Colonic mucosa (tissue), 4 donors: Measurements from ENCODE around the gene SCYL2. TPM values are rescaled to one million over a fixed set of nuclear protein-coding genes. Genes with fewer than 3 reads are reported as not detected.
"Not testable (repeated sequence)": the region's sequence is repeated elsewhere in the genome, so short reads cannot be mapped to it uniquely, and the experiment has no call there.

ENCODE experiments used
- DNase-seq: peaks from one replicate; pipeline ENCODE4 v3.0.0-alpha.2; 2020
- H3K27ac ChIP-seq: fragments of 200-600 bp; one replicate; pipeline ENCODE4 v1.8.0; 2021
- H3K27me3 ChIP-seq: fragments of 200-600 bp; one replicate; pipeline ENCODE4 v1.8.0; 2021
- H3K36me3 ChIP-seq: fragments of 200-600 bp; one replicate; pipeline ENCODE4 v1.8.0; 2021
- H3K4me1 ChIP-seq: fragments of 200-600 bp; one replicate; pipeline ENCODE4 v1.8.0; 2021; ENCODE audit warnings: mild to moderate bottlenecking
- H3K4me3 ChIP-seq: fragments of 200-600 bp; one replicate; pipeline ENCODE4 v1.8.0; 2021
- H3K9ac ChIP-seq, 2 donors: one replicate each; pipeline ENCODE4 v1.7.0; 2013; ENCODE audit warnings: control low read depth in 2 of 2, low read depth in 2 of 2, low read length in 2 of 2
- H3K9me3 ChIP-seq: fragments of 200-600 bp; one replicate; pipeline ENCODE4 v1.8.0; 2021
- CTCF ChIP-seq: fragments of 200-600 bp; IDR thresholded peaks from one replicate; pipeline ENCODE4 v1.8.0; 2022; ENCODE audit warnings: antibody characterized with exemption, mild to moderate bottlenecking
- intact Hi-C: fragments of 100-400 bp; cut with DNase I; formaldehyde crosslinking; loops from one replicate; pipeline ENCODE4 v1.14.1; 2022
- total RNA-seq, 2 donors: library from RNA; stranded (reverse); fragmentation: NEBNext Ultra II Directional in 1 of 2; extraction: Animal tissue kit (Norgen Biotek cat#: 25700) in 1 of 2; gene quantifications; one replicate each; pipeline ENCODE4 v1.2.1, GENCODE V29; 2021
- donor health status: healthy.
- donor health status: DM: no; HTN: no; CAD: no.
- donor health status: DM: no; HTN: no; CAD: no.

SCYL2 gene
- total RNA-seq, 2 donors from 2014 or later: 58.4 to 91.1 TPM

GRCh38 chr12:100229036-100229635 is 37.8 kb upstream of the SCYL2 start:
- Histone ChIP-seq H3K4me1 (no peaks in the 10 kb centered on the region), H3K9ac (no peak overlapping the region), H3K36me3 (no peaks in the 10 kb centered on the region), H3K27ac (no peak overlapping the region), H3K9me3 (no peaks in the 10 kb centered on the region), H3K27me3 (no peaks in the 10 kb centered on the region), H3K4me3 (no peak overlapping the region)
- TF ChIP-seq CTCF: peak; percentile 20
- intact Hi-C loops: no loop called here
- DNase-seq: no peak

- no peak for TF ChIP-seq CTCF
- intact Hi-C loops: loop anchor here (10.0 kb wide), 1 partner anchor 505 kb away; no protein-coding TSS in a partner anchor
- no peaks in the 10 kb centered on the region for H3K4me1 ChIP-seq
- H3K27me3 ChIP-seq: no peaks in the 10 kb centered on the region
- DNase-seq: no peak
- H3K9me3 ChIP-seq: no peaks in the 10 kb centered on the region
- H3K9ac ChIP-seq: no peak overlapping the region
- H3K36me3 ChIP-seq: no peaks in the 10 kb centered on the region
- H3K27ac ChIP-seq: no peak overlapping the region
- no peak overlapping the region for H3K4me3 ChIP-seq
Measured at GRCh38 chr12:100229876-100230275, 37.1 kb upstream of the SCYL2 start.

DNA sequence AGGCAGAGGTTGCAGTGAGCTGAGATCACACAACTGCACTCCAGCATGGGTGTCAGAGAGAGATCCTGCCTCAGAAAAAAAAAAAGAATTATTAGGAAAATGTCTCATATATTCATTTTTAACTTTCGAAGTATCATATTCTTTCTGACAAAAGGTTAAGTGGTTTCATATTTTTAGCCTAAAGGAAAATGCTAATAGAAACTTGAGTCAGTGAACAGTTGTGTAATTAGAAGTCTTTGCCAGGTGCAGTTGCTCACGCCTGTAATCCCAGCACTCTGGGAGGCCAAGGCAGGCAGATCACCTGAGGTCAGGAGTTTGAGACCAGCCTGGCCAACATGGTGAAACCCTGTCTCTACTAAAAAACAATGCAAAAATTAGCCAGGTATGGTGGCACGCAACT is 35.1 kb upstream of the SCYL2 start:
- H3K4me1 ChIP-seq, H3K27ac ChIP-seq, H3K9me3 ChIP-seq, H3K27me3 ChIP-seq, DNase-seq, H3K36me3 ChIP-seq, H3K4me3 ChIP-seq, H3K9ac ChIP-seq: not testable (repeated sequence)
- intact Hi-C loops: loop anchor here (10.0 kb wide), 1 partner anchor 503 kb away; no protein-coding TSS in a partner anchor

- DNase-seq: no peak
- no peak for TF ChIP-seq CTCF
- H3K27ac ChIP-seq: no peak overlapping the region
- H3K4me3 ChIP-seq: no peak overlapping the region
- intact Hi-C loops: loop anchor here (10.0 kb wide), 1 partner anchor 501 kb away; no protein-coding TSS in a partner anchor
- H3K4me1 ChIP-seq: no peaks in the 10 kb centered on the region
- H3K9ac ChIP-seq: no peak overlapping the region
- H3K9me3 ChIP-seq: no peaks in the 10 kb centered on the region
- no peaks in the 10 kb centered on the region for H3K27me3 ChIP-seq
- H3K36me3 ChIP-seq: no peaks in the 10 kb centered on the region
Measured at GRCh38 chr12:100234166-100234565, 32.8 kb upstream of the SCYL2 start.

DNA sequence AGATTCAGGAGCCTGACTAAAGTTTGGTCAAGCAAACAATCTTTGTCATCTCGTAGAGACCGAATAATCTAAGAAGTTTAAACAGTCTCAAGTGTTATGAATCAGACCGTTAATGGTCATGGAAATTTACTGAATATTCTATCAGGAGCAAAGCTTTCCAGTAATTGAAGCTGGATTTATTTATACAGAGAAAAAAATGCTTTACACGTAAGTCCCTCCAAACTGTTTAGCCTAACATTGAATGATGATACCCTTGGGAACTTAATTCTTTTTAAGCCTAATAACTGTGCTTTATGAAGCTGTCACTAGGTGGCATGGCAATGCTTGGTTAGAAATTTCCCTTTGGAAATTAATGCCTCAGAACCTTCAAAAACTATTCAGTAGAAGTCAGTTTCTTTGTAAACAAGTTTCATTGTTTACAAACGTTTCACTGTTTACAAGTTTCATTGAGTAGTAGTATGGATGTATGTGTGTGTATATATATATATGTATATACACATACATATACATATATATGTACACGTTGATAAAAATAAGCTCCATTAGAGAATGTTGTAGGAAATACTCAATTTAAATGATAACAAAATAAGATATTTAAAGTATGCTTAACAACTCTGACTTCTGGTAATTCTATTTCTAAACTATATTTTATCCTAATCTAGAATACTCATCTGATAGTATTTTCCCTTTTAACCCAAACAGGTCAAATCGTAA is 32.2 kb upstream of the SCYL2 start:
- TF ChIP-seq CTCF: peak; percentile 74
- H3K27me3 ChIP-seq: no peaks in the 10 kb centered on the region
- no peak overlapping the region for H3K27ac ChIP-seq
- H3K9ac ChIP-seq: no peak overlapping the region
- no peaks in the 10 kb centered on the region for H3K4me1 ChIP-seq
- H3K4me3 ChIP-seq: no peak overlapping the region
- intact Hi-C loops: loop anchor here (5.0 to 10.0 kb wide), 2 partner anchors 318 to 500 kb away; no protein-coding TSS in a partner anchor
- H3K36me3 ChIP-seq: no peaks in the 10 kb centered on the region
- no peaks in the 10 kb centered on the region for H3K9me3 ChIP-seq
- DNase-seq: no peak

DNA sequence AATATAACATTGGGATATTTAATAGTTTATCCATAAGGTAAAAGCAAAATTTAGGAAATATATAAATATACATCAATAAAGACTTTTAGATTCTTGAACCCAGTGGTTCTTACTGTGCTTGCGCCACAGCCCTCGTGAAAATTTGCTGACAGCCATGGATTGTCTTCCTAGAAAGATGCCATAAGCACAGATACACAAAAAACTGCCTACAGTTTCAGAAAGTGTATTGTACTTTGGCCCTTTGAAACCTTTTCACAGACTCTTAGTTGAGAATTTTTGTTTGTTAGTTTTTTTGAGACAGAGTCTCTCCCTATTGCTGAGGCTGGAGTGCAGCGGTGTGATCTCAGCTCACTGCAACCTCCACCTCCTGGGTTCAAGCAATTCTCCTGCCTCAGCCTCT is 28.2 kb upstream of the SCYL2 start:
- H3K36me3 ChIP-seq: no peaks in the 10 kb centered on the region
- no peak overlapping the region for H3K4me3 ChIP-seq
- DNase-seq: no peak
- H3K9me3 ChIP-seq: no peaks in the 10 kb centered on the region
- no peak overlapping the region for H3K9ac ChIP-seq
- no peak overlapping the region for H3K27ac ChIP-seq
- H3K4me1 ChIP-seq: no peaks in the 10 kb centered on the region
- TF ChIP-seq CTCF: no peak
- no peaks in the 10 kb centered on the region for H3K27me3 ChIP-seq
- intact Hi-C loops: loop anchor here (5.0 to 10.0 kb wide), 2 partner anchors 314 to 496 kb away; no protein-coding TSS in a partner anchor
